ENCODE results near the gene POLE. TPM values are rescaled to one million over a fixed set of nuclear protein-coding genes. Genes with fewer than 3 reads are reported as not detected.

Gene POLE
- total RNA-seq, 1 experiment from 2014 or later: 147 TPM

GRCh38 chr12:132586929-132587328 is 100.2 kb downstream of the POLE start:
- H3K9me3 Mint-ChIP-seq: peaks cover 0 to 4% of the 10 kb centered on the region in 2 experiments; a peak in 1 of 5 replicates
- H3K79me2 ChIP-seq (ENCODE audit: insufficient read depth, low read length): no peaks in the 10 kb centered on the region
- H2BK15ac ChIP-seq (ENCODE audit: low read depth, low read length): no peak overlapping the region
- H3K23me2 ChIP-seq (ENCODE audit: insufficient read length, low read depth, low read length, poor library complexity, severe bottlenecking): peaks cover 16% of the 10 kb centered on the region
- H3K4me1 Mint-ChIP-seq: peaks cover 4 to 10% of the 10 kb centered on the region in 2 experiments
- H3K9me3 ChIP-seq (ENCODE audit: control insufficient read depth, low read depth, low read length): no peaks in the 10 kb centered on the region
- H3K27me3 ChIP-seq (ENCODE audit: insufficient read depth, low read length): peaks cover 44% of the 10 kb centered on the region; the same call in 1 of the 2 replicates
- DNase-seq: no peak
- no peak overlapping the region for H2BK20ac ChIP-seq (ENCODE audit: low read depth, low read length, poor library complexity, severe bottlenecking)
- H2AK5ac ChIP-seq (ENCODE audit: insufficient read length, low read length): no peak overlapping the region
- H4K20me1 ChIP-seq (ENCODE audit: control insufficient read depth, insufficient read depth, insufficient read length): no peaks in the 10 kb centered on the region
- H3K79me1 ChIP-seq (ENCODE audit: insufficient read depth, low read depth, low read length, poor library complexity, severe bottlenecking): no peaks in the 10 kb centered on the region
- no peaks in the 10 kb centered on the region for H3K4me1 ChIP-seq (ENCODE audit: insufficient read depth, low read length)
- no peak overlapping the region for H2BK120ac ChIP-seq (ENCODE audit: low read depth, low read length, poor library complexity, severe bottlenecking)
- H3T11ph ChIP-seq (ENCODE audit: low read length): no peak overlapping the region
- TF ChIP-seq, protein P1, sequence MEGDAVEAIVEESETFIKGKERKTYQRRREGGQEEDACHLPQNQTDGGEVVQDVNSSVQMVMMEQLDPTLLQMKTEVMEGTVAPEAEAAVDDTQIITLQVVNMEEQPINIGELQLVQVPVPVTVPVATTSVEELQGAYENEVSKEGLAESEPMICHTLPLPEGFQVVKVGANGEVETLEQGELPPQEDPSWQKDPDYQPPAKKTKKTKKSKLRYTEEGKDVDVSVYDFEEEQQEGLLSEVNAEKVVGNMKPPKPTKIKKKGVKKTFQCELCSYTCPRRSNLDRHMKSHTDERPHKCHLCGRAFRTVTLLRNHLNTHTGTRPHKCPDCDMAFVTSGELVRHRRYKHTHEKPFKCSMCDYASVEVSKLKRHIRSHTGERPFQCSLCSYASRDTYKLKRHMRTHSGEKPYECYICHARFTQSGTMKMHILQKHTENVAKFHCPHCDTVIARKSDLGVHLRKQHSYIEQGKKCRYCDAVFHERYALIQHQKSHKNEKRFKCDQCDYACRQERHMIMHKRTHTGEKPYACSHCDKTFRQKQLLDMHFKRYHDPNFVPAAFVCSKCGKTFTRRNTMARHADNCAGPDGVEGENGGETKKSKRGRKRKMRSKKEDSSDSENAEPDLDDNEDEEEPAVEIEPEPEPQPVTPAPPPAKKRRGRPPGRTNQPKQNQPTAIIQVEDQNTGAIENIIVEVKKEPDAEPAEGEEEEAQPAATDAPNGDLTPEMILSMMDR (conservative IDR thresholded peaks at IDR 0.05): no peak
- no peak overlapping the region for H3K27ac ChIP-seq (ENCODE audit: insufficient read length, low read depth, low read length)
- no peak overlapping the region; the same call in 1 of the 2 replicates for H3K14ac ChIP-seq (ENCODE audit: insufficient read depth, low read length)
- H3K18ac ChIP-seq (ENCODE audit: insufficient read length, low read depth, low read length): no peak overlapping the region
- H3K27ac Mint-ChIP-seq: no peak overlapping the region
- H3K27me3 Mint-ChIP-seq (ENCODE audit: low read depth): peaks cover 92% of the 10 kb centered on the region
- no peak overlapping the region for H3K9ac ChIP-seq (ENCODE audit: extremely low read depth, insufficient read length, low read length)
- no peak overlapping the region for H2BK12ac ChIP-seq (ENCODE audit: insufficient read length, low read depth, low read length)
- H4K91ac ChIP-seq (ENCODE audit: insufficient read length, low read depth, low read length): no peak overlapping the region
- H3K23ac ChIP-seq (ENCODE audit: insufficient read length, low read depth, low read length): no peak overlapping the region
- peaks cover 0 to 2% (median 0%) of the 10 kb centered on the region in 3 experiments; a peak in 1 of 7 replicates for H3K36me3 Mint-ChIP-seq (ENCODE audit: insufficient read depth in 1 of 3, low read depth in 3 of 3)
- no peak overlapping the region for H3K4me3 Mint-ChIP-seq
- H3K56ac ChIP-seq (ENCODE audit: insufficient read length, low read depth, low read length): no peak overlapping the region
- no peak overlapping the region for H3K4ac ChIP-seq (ENCODE audit: low read depth, low read length)
- H4K8ac ChIP-seq (replicated peaks; ENCODE audit: insufficient read length, low read depth, low read length): no peak overlapping the region
- no CpG with 5 or more reads among the region's 18 CpGs for WGBS (ENCODE audit: extremely low coverage, insufficient read length, low lambda C conversion rate)
- no peak overlapping the region for H2AFZ ChIP-seq (ENCODE audit: low read length)
- H2BK5ac ChIP-seq (ENCODE audit: insufficient read length, low read length): no peak overlapping the region
- H4K5ac ChIP-seq (ENCODE audit: insufficient read length, low read depth, low read length): no peak overlapping the region
- H3K4me2 ChIP-seq (ENCODE audit: insufficient read depth, insufficient read length, low read length): no peak overlapping the region

Measured in H9 (cell line).